Cardiac septum (tissue), 1 donor: Measurements from ENCODE around the gene FGF22. TPM values are rescaled to one million over a fixed set of nuclear protein-coding genes. Genes with fewer than 3 reads are reported as not detected.
"Not testable (repeated sequence)": the region's sequence is repeated elsewhere in the genome, so short reads cannot be mapped to it uniquely, and the experiment has no call there.

ENCODE experiments used
- DNase-seq: peaks from one replicate; pipeline ENCODE4 v3.0.0-alpha.2; 2020; ENCODE audit warnings: low spot score
- intact Hi-C: fragments of 100-400 bp; cut with DNase I; formaldehyde crosslinking; loops from one replicate; pipeline ENCODE4 v1.14.0; 2022
- total RNA-seq: library from RNA; stranded (reverse); fragmentation: NEBNext Ultra II Directional; extraction: Animal tissue kit (Norgen Biotek cat#: 25700); gene quantifications from one replicate; pipeline ENCODE4 v1.2.1, GENCODE V29; 2021
- donor health status: DM: no; HTN: no; CAD: no.

Gene FGF22
- total RNA-seq, 1 donor from 2014 or later, result not detected

- intact Hi-C loops, DNase-seq: not testable (repeated sequence)
These were observed 29.2 kb downstream of the FGF22 start for GRCh38 chr19:668675-669434.

- DNase-seq, result no peak
- intact Hi-C loops, result no loop called here
These were observed 31.0 kb downstream of the FGF22 start for GRCh38 chr19:670609-671075.

- intact Hi-C loops, result no loop called here
- no peak for DNase-seq
These were observed 34.8 kb downstream of the FGF22 start for GRCh38 chr19:674282-675151.

DNA sequence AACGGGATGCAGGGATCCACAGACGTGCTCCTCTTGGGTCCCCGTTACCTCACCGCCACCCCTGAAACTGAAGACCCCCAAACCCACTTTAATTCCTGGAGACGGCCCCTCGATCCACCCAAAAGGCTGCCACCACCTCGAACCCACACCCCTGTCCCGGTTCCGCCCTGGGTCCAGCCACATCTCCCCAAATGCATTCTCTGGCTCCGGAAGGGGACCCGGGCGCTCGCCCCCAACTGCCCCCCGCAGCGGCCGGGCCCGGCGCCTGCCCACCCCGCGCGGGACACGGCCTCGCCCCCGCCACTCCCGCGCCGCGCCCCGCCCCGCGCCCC is 36.3 kb downstream of the FGF22 start:
- intact Hi-C loops, result no loop called here
- DNase-seq, result no peak

DNA sequence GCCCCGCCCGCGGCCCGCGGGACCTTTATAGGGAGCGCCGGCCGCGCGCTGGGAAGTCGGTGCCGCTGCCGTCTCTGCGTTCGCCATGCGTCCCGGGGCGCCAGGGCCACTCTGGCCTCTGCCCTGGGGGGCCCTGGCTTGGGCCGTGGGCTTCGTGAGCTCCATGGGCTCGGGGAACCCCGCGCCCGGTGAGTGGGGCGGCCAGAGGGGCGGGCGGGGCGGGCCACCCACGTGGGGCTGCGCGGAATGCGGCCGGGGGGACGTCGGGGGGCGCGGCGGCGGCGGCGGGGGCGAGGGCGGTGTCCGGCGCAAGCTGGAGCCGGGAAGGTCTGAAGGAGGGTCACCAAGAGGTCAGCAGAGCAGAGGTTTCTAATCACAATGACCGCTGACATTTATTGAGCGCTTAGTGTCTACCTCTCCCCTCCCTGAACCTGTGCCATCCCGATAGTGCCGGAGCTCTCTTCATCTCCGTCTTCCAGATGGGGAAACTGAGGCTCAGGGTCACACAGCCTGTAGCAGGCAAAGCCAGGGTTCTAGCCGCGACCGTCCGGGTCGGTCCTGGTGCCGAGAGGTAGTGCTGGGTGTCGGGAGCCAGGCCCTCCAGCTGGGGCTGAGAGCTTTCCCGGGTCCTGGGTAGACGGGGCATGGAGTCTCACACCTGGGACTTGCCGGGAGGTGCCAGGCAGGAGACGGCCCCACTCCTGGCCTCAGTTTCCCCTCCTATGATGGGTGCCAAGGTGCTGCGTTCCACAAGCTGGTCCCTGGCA is 36.8 kb downstream of the FGF22 start, which contains the start of gene FSTL3:
FSTL3 (plus strand) TSS at position 54 of the 767 bp plus-strand sequence; CDS start at position 86, 32 bp downstream.
- intact Hi-C loops, result no loop called here

DNA sequence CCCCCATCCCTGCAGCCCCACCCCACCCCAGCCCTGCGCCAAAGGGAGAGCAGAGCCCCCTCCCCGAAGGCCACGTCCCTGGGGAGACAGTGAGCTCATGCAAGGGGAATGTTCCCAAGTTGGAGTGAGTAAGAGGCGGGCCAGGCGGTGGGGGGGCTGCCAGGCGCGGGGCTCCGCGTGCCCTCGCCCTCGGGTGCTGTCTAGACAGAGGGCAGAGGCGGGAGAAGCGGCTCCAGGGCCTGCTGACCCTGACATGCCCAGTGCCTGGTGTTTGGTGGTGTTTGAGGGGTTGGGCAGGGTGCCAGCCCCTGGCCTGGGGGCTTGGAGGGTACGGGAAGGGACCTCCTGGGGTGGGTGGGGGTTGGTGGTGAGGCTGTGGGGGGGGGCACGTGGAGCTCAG is 37.5 kb downstream of the FGF22 start:
- intact Hi-C loops, result no loop called here

More for the DNA sequence above, 36.8 kb downstream of the FGF22 start, which contains the start of gene FSTL3:
- DNase-seq, result no peak

DNA sequence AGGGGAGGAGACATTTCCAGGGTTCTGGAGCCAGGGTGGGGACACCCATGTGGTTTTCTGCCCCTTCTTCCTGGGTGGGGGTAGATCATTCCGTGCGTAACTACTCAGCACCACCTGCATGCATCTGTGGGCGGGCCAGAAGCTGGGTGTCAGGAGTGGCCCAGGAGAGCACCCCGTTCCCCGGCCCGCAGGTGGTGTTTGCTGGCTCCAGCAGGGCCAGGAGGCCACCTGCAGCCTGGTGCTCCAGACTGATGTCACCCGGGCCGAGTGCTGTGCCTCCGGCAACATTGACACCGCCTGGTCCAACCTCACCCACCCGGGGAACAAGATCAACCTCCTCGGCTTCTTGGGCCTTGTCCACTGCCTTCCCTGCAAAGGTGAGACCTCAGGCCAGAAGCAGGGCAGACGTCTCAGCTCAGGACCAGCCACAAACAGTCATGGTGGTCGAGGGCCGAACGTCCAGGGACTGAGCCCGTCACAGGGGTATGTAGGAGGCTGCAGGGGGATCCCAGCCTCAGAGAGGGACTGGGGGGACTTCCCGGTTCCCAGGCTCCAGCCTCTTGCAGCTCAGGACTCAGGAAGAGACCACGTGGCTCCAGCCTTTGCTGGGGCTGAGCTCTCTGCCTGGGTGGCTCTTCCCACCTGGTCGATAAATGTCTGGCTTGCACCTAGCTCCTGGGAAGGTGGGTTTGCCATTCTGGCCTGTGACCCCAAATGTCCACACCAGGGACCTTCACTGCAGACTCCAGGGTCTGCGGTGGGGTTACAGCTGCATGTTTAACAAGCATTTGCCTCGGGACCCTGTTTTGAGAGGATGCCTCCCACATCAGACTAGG is 38.1 kb downstream of the FGF22 start:
- no peak for DNase-seq
- intact Hi-C loops, result no loop called here

More for the DNA sequence above, 37.5 kb downstream of the FGF22 start:
- DNase-seq, result peak; percentile 88

GRCh38 chr19:678791-679388 is 39.2 kb downstream of the FGF22 start:
- intact Hi-C loops, result no loop called here
- no peak for DNase-seq

DNA sequence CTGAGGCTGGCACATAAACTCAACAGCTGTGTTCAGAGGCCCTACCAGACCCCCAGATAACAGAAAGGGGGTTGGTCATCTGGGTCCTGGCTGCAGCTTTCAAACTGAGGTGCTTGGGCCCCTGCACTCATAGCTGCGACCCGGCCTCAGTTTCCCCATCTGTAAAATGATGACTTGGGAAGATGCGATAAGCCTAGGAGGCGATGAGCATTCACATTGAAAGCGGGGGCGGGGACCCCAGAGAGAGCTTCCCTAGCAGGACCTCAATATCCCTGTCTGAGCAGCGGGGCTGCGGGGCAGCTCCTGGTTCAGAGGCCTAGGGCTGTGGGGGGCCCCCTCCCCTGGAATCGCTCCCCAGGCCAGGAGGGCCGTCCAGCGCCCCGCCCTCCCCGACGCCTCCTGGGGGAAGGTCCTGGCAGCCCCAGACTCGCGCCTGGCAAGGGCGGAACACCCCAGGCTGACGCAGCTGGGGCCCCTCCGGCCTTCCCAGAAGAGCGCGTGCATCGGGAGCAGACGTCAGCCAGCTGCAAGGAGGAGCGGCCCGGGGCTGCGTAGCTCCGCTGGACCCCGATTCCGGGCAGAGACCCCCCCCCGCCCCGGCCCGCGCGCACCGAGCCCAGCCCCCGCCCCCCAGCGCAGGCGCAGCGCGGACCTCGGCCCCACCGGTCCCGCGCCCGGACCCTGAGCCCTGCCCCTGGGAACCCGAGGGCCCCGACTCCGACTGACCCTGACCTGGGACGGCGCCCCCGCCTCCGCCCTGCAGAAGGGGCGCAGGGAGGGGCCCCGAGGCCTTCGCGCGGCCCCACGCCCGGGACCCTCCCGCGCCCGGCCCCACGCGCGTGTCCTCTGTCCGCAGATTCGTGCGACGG is 40.0 kb downstream of the FGF22 start:
- intact Hi-C loops, result no loop called here
- no peak for DNase-seq

GRCh38 chr19:680287-681028 is 40.8 kb downstream of the FGF22 start:
- intact Hi-C loops, result no loop called here

DNA sequence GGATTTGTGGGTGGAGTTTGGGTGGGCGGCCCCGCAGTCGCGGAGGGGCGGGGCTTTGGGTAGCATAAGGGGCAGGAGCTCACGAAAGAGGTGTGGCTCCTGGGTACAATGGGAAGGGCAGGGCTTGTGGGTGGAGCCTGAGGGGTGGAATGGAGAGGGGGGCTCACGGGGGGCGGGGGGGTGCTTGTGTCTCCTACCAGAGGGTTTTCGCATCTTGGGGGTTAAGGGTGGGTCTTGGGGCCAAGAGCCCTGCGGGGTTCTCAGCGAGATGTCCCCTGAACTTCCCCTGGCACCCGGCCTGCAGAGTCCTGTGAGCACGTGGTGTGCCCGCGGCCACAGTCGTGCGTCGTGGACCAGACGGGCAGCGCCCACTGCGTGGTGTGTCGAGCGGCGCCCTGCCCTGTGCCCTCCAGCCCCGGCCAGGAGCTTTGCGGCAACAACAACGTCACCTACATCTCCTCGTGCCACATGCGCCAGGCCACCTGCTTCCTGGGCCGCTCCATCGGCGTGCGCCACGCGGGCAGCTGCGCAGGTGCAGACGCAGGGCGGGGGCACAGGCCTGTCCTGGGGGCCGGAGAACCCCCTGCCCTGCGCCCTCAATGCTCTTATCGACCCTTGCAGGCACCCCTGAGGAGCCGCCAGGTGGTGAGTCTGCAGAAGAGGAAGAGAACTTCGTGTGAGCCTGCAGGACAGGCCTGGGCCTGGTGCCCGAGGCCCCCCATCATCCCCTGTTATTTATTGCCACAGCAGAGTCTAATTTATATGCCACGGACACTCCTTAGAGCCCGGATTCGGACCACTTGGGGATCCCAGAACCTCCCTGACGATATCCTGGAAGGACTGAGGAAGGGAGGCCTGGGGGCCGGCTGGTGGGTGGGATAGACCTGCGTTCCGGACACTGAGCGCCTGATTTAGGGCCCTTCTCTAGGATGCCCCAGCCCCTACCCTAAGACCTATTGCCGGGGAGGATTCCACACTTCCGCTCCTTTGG is 41.6 kb downstream of the FGF22 start:
- DNase-seq, result peak; percentile 96

More at GRCh38 chr19:680287-681028, 40.8 kb downstream of the FGF22 start:
- peak; percentile 100 for DNase-seq

DNA sequence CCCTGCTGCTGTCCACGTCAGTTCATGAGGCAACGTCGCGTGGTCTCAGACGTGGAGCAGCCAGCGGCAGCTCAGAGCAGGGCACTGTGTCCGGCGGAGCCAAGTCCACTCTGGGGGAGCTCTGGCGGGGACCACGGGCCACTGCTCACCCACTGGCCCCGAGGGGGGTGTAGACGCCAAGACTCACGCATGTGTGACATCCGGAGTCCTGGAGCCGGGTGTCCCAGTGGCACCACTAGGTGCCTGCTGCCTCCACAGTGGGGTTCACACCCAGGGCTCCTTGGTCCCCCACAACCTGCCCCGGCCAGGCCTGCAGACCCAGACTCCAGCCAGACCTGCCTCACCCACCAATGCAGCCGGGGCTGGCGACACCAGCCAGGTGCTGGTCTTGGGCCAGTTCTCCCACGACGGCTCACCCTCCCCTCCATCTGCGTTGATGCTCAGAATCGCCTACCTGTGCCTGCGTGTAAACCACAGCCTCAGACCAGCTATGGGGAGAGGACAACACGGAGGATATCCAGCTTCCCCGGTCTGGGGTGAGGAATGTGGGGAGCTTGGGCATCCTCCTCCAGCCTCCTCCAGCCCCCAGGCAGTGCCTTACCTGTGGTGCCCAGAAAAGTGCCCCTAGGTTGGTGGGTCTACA is 43.1 kb downstream of the FGF22 start:
- intact Hi-C loops, result no loop called here
- no peak for DNase-seq

More for the DNA sequence above, 41.6 kb downstream of the FGF22 start:
- intact Hi-C loops, result no loop called here

DNA sequence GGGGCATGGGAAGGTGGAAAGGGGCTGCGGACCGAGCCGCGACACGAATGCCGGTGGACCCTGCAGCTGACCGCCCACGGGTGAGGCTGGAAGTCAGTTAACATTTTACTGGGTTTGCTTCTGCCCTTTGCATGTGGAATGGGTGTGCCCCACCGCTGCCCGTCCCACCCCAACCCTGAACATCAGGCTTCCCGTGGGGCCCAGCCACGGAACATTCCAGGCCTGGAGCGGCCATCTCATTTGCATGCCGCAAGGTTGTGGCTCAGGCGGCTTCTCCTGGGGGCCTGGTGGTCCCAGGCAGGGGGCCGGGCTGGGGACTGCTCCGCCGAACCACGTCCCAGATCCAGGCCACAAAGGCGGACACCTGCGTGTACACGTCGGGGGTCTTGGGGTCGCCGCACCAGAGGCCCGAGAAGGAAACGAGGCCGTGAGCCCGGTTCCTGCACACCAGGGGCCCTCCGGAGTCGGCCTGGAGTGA is 45.8 kb downstream of the FGF22 start:
- DNase-seq, result no peak
- intact Hi-C loops, result no loop called here

GRCh38 chr19:686589-687297 is 47.1 kb downstream of the FGF22 start:
- intact Hi-C loops, result no loop called here
- no peak for DNase-seq
